OCI-M1 (cell line): ENCODE measurements around the gene SELPLG.
"Not testable (repeated sequence)": the region's sequence is repeated elsewhere in the genome, so short reads cannot be mapped to it uniquely, and the experiment has no call there.

ENCODE experiments used
- DNase-seq: peaks from one replicate; lab custom pipeline; 2025; lab: John Stamatoyannopoulos, UW

The SELPLG gene

DNA sequence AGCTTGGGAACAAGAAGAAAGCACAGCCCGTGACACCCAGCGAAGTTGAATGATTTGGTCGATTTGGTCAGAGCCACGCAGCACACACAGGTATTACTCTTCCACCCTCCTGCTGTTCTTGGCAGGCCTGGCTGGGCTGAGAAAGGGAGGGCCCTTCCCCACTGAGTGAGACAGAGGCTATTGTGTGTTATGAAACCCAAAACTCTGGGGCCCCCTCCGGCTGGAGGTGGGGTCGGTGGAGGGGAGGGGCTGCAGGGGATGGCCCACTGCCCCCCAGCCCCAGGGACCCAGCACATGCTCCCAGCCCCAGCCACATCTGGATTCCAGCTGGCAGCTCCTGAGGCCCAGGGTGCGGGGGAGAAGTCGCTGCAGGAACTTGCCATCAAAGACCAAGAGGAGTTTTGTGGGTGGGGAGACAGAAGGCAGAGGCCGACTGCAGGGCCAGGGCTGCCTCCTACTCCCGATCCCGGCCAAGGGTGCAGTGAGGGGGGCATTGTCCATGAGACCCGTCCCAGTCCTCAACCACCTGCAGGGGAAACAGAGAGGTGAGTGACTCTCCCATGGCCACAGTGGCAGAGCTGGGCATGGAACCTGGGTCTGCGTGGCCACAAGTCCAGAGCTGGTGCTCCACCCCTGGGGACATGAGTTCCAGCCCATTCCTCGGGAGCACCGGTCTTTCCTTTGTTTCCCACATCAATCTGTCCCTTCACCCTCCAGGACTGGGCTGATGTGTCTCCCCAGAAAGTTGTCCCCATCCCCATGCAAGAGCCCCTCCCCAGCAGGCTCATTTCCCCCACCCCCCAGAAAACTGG, 44.5 kb downstream of the SELPLG start:
- DNase-seq = no peak

GRCh38 chr12:108587826-108588225, 45.9 kb downstream of the SELPLG start:
- no peak for DNase-seq

- DNase-seq = no peak
Measured at GRCh38 chr12:108586306-108586705, 47.4 kb downstream of the SELPLG start.

DNA sequence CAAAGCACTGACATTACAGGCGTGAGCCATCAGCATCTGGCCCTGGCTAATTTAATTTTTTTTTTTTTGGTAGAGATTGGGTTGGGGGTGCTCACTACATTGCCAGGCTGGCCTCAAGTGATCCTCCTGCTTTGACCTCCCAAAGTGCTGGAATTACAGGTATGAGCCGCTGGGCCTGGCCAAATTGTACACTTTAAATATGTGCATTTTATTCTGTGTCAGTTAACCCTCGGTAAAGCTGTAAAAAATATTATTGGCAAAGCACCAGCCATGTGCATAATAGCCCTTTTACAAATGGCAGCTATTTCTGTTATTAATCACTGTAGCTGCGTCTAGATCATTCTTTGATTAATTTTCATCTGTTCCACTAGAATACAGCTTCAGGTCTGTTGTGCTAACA, 47.8 kb downstream of the SELPLG start:
- DNase-seq = no peak

- no peak for DNase-seq
Measured at GRCh38 chr12:108584456-108585065, 49.1 kb downstream of the SELPLG start.

DNA sequence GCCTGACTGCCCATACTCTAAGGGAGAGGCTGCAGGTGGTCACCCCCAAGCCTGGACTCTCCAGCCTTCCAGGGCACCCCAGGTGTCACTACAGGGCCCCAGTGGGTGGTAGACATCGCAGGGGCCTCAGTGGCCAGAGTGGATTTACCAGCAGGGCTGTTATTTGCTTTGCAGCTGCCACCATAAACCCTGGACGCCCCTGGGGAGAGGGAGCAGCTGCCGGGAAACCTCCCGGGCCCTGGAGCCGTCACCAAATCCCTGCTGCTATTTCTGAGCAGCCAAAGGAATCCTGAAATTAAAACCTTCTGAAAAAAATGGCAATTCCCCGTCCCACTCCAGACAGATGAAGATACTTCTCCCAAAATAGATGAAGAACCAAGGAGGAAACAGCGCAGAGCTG, 49.7 kb downstream of the SELPLG start:
- no peak for DNase-seq

DNA sequence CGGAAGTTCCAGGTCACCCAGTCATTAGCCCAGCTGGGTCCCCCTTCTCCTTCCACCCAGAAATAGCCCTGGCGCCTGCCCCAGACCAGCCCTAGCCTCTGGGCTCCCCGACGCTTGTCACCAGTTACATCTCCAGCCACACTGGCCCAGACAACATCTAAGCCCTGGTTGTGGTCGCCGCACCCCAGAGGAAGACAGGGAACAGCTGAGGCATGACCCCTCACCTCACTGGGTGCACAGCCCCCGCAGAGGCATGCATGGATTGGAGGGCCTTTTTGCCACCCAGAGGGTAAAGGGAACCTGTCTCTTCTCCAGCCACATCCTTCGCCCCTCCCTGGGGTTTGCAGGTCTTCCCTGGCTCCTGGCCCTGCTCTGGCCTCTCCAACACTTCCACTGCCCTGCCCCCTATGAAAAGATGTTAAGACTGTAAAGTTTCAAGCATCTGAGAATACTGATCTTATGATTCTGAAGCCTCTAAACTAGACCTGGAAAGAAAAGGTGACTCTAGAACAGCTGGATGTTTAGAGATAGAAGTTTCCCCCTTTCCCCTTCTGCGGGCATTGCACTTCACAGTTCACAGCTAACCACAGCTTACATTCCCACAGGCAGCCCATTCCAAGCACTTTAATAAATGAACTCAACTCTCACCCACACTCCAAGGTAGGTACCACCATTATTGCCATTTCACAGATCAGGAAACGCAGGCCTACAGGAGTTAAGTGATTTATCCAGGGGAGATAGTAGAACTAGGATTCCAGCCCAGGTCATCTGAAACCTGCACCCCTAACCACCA, 50.5 kb downstream of the SELPLG start:
- no peak for DNase-seq

DNA sequence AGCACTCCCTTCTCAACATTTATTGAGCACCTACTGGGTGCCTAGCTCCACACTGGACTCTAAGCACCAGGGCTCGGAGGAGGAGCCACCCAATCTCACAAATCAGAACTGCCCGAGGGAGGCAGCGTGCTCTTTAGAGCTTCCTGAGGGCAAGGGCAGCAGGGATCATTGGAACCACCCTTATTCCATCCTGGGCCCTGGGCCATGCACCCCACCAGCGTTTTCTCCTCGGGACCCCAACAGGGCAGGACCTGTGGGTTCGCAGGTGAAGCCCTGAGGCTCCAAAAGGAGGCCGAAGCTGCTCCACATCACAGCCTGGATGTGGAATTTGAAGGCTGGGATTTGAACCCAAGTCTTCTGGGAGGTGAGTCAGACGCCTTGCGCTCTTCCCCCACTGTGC, 51.2 kb downstream of the SELPLG start:
- no peak for DNase-seq

DNA sequence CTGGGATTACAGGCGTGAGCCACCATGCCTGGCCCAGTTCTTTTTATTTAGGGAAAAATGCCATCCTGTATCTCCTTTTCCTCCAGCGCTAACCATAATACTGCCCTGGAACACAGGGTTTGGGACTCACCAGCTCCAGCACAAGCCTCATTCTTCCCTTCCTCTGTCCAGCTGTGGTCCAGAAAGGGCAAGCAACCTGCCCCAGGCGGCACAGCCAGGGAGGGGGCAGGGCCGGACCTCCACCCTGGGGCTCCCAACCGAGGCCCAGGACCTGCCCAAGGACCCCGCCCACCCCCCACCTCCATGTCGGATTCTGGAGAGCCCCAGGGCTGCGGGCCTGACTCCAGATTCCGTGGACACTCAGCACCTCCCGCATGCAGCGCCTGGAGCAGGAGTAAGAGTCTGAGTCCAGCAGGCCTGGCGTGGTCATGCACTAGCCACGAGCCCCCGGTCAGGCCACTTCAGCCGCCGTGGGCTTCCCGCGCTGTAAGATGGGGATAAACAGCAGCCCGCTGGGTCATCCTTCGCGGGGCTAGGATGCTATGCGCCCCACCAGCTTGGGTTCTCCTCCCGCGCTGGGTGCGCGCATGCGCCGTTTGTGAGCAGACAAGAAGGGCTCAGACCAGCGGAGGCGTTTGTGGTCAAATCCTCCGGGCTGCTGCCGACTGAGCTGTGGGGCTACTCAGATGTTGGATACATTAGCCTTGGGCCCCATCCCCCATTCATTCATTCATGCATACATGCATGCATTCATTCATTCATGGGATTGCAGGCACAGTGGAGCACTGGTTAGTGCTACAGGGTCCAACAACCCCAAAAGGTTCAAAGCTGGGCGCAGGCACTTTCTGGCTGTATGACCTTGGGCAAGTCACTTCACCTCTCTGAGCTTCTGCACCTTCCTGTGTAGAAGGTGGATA, 52.1 kb downstream of the SELPLG start:
- no peak for DNase-seq

DNA sequence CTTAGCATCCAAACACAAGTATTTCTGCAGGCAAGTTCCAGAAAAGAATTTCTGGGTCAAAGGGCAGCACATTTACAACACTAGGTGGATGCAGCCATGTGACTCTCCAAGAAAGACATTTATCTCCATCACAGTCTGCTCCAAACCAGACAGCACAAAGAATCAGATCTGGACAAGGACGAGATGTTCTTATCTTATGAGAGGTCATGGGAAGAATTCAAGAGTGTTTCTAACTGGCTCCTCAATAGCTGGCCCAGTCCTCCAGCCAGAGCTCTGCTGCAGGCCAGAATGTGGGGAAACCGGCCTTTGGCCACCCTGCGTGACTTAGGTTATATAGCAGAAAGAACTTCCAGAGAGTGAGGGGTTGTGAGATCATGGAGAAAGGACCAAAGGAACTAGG, 53.2 kb downstream of the SELPLG start:
- DNase-seq = no peak

- no peak for DNase-seq
Measured at GRCh38 chr12:108578813-108579212, 54.9 kb downstream of the SELPLG start.

DNA sequence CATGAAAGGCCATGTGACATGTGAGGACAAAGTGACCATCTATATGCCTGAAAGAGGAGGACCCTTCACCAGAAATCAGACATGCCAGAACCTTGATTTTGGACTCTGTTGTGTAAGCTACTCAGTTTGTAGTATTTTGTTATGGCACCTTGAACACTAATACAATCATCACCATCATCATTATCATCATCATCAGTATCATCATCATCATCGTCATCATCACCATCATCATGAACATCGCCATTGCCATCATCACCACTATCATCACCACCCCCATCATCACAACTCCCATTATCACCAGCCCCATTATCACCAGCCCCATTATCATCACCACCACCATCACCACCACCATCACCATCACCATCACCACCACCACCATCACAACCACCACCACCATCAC, 55.4 kb downstream of the SELPLG start:
- DNase-seq = no peak

DNA sequence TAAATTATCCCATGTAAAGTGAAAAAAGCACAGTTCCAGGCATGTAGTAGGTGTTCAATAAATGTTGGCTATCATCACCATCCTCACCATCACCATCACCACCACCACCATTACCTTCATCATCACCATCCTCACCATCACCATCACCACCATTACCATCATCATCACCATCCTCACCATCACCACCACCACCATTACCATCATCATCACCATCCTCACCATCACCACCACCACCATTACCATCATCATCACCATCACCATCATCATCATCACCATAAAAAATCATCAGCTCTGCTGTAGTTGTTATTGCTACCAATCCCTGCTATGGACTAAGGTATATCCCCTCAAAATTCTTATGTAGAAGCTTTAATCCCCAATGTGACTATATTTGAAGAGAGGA, 56.2 kb downstream of the SELPLG start:
- no peak for DNase-seq

GRCh38 chr12:108576660-108577234, 56.9 kb downstream of the SELPLG start:
- DNase-seq = no peak

GRCh38 chr12:108575199-108575912, 58.3 kb downstream of the SELPLG start:
- peak; percentile 10 for DNase-seq

DNA sequence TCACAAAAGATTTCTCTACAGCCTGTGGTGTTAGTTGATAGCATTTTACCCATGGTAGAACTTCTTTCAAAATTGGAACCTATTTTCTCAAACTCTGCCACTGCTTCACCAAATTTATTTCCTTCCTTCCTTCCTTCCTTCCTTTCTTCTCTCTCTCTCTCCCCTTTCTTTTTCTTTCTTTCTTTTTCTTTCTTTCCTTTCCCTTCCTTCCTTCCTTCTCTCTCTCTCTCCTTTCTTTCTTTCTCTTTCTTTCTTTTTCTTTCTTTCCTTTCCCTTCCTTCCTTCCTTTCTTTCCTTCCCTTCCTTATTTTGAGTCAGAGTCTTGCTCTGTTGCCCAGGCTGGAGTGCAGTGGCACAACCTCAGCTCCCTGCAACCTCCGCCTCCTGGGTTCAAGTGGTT, 59.4 kb downstream of the SELPLG start:
- DNase-seq = not testable (repeated sequence)

DNA sequence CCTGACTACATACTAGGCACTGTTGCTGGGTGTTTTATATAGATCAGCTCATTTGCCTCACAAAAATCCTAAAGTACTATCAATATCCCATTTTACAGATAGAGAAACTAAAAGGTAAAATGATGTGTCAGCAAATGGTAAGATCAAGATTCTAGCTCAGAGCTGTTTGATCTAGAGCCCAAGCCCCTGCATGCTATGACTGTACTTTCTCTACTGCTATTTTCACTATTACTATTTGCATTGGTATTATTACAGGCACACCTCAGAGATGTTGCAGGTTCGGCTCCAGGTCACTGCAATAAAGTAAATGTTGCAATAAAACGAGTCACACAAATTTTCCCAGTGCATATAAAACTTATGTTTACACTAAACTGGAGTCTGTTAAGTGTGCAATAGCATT, 60.4 kb downstream of the SELPLG start:
- no peak for DNase-seq

- no peak for DNase-seq
Measured at GRCh38 chr12:108572166-108572790, 61.4 kb downstream of the SELPLG start.
